PC-3 (cell line): Measurements from ENCODE around the gene ST6GALNAC6.

Experiments used
- EZH2 ChIP-seq: fragments of 300-600 bp; sonication (generic); IDR thresholded peaks from one replicate; pipeline ENCODE4 v1.6.1; 2017; ENCODE audit warnings: antibody characterized with exemption, mild to moderate bottlenecking, low read length; ENCODE audit not compliant: unreplicated experiment
- TF ChIP-seq, protein P1 (sequence below): fragments of 300-600 bp; sonication (generic); conservative IDR thresholded peaks from 2 replicates; pipeline ENCODE4 v1.5.1; 2017; ENCODE audit warnings: antibody characterized with exemption, low read depth, mild to moderate bottlenecking, low read length

DNA sequence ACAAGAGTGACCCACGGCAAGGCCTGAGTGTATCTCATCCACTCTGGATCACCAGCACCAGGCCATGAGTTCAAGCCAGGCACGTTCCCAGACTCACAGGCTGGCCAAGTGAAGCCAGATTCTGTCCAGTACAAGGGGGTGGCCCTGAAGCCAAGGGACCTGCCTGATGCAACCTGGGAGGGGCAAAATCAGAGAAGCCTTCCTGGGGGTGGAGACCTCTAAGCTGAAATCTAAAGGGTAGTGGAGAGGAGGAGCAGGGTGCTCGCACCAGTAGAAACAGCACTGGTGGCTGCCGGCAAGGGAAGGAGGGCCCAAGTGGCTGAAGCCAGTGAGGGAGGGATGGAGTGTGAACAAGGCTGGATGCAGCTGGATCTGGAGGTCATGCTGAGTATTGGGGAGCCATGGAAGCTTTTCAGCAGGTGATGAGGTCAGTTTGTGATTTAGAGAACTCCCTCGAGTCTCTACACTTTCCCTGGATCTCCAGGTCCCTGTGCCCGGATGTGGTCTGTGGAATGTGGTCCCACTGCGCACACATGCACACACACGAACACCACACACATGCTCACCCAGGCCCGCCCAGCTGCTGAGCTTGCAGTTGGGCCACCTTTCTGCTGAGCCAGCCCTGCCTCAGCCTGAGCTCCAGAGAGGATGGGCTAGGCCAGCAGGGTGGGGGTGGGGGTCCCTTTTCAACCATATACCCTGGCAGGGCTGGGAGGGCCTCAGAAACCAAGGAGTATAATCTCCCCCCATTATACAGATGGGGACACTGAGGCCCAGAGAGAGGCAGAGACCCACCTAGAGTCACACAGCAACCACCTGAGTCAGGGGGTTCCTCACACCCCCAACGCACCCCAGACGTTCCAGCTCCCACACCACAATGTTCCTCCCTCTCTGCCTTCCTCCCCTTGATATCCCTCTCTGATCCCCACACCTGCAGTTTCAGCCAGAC, 29.5 kb upstream of the ST6GALNAC6 start:
- TF ChIP-seq, protein P1, sequence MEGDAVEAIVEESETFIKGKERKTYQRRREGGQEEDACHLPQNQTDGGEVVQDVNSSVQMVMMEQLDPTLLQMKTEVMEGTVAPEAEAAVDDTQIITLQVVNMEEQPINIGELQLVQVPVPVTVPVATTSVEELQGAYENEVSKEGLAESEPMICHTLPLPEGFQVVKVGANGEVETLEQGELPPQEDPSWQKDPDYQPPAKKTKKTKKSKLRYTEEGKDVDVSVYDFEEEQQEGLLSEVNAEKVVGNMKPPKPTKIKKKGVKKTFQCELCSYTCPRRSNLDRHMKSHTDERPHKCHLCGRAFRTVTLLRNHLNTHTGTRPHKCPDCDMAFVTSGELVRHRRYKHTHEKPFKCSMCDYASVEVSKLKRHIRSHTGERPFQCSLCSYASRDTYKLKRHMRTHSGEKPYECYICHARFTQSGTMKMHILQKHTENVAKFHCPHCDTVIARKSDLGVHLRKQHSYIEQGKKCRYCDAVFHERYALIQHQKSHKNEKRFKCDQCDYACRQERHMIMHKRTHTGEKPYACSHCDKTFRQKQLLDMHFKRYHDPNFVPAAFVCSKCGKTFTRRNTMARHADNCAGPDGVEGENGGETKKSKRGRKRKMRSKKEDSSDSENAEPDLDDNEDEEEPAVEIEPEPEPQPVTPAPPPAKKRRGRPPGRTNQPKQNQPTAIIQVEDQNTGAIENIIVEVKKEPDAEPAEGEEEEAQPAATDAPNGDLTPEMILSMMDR, result no peak
- no peak for TF ChIP-seq EZH2
